HepG2 (cell line): ENCODE data around the gene SRP14. TPM values are rescaled to one million over a fixed set of nuclear protein-coding genes. Genes with fewer than 3 reads are reported as not detected.

Experiments used
- CCDC6 ChIP-seq: sonication (generic); formaldehyde crosslinking; IDR thresholded peaks from 2 replicates; pipeline ENCODE4 v1.8.1; 2022; ENCODE audit warnings: mild to moderate bottlenecking, missing genetic modification reagents, moderate library complexity
- HIVEP1 ChIP-seq: sonication (generic); formaldehyde crosslinking; IDR thresholded peaks from 2 replicates; pipeline ENCODE4 v1.4.0; 2020; ENCODE audit warnings: mild to moderate bottlenecking, missing genetic modification reagents
- KDM1A ChIP-seq: IDR thresholded peaks from 2 replicates; pipeline ENCODE4 v1.6.1; 2016; ENCODE audit warnings: missing compliant biosample characterization
- KDM5A ChIP-seq: fragments of 200-600 bp; sonication (generic); IDR thresholded peaks from 2 replicates; pipeline ENCODE4 v1.7.0; 2018; ENCODE audit warnings: antibody characterized with exemption, mild to moderate bottlenecking, low read length, borderline replicate concordance
- MAF1 ChIP-seq: sonication (generic); formaldehyde crosslinking; IDR thresholded peaks from 2 replicates; pipeline ENCODE4 v1.5.0; 2020; ENCODE audit warnings: missing genetic modification reagents, borderline replicate concordance
- POGZ ChIP-seq: sonication (generic); formaldehyde crosslinking; IDR thresholded peaks from 2 replicates; pipeline ENCODE4 v1.4.0; 2020; ENCODE audit warnings: mild to moderate bottlenecking, missing genetic modification reagents
- SMAD3 ChIP-seq: sonication (generic); formaldehyde crosslinking; IDR thresholded peaks from 2 replicates; pipeline ENCODE4 v1.4.0; 2020; ENCODE audit warnings: missing genetic modification reagents
- SNRNP70 ChIP-seq: fragments of 200-400 bp; formaldehyde crosslinking; IDR thresholded peaks from 2 replicates; pipeline ENCODE4 v1.6.1; 2017; ENCODE audit warnings: mild to moderate bottlenecking, low read depth, low read length, moderate library complexity
- THAP11 ChIP-seq: IDR thresholded peaks from 2 replicates; pipeline ENCODE4 v1.6.1; 2016; ENCODE audit warnings: missing biosample characterization, missing genetic modification reagents
- ZNF264 ChIP-seq: sonication (generic); formaldehyde crosslinking; IDR thresholded peaks from 2 replicates; pipeline ENCODE4 v1.4.0; 2020; ENCODE audit warnings: missing genetic modification reagents
- ZNF274 ChIP-seq: sonication (generic); formaldehyde crosslinking; IDR thresholded peaks from 2 replicates; pipeline ENCODE4 v1.5.1; 2020; ENCODE audit warnings: mild to moderate bottlenecking, missing genetic modification reagents
- ZNF331 ChIP-seq: sonication (generic); formaldehyde crosslinking; IDR thresholded peaks from 2 replicates; pipeline ENCODE4 v1.4.0; 2020; ENCODE audit warnings: missing genetic modification reagents
- ZNF572 ChIP-seq: sonication (generic); formaldehyde crosslinking; IDR thresholded peaks from 2 replicates; pipeline ENCODE4 v1.5.1; 2020; ENCODE audit warnings: mild to moderate bottlenecking, missing genetic modification reagents
- ZNF720 ChIP-seq: sonication (generic); formaldehyde crosslinking; IDR thresholded peaks from 2 replicates; pipeline ENCODE4 v1.4.0; 2020; ENCODE audit warnings: missing genetic modification reagents
- ZNF891 ChIP-seq: sonication (generic); formaldehyde crosslinking; IDR thresholded peaks from 2 replicates; pipeline ENCODE4 v1.5.0; 2020; ENCODE audit warnings: mild to moderate bottlenecking, missing genetic modification reagents
- polyA plus RNA-seq, 8 experiments: library from polyadenylated mRNA; depleted of rRNA in 3 of 8; stranded (reverse) in 7 of 8; unstranded in 1 of 8; fragments of >200 nt; fragmentation: Illumina TruSeq in 4 of 8; extraction: Trizol in 4 of 8; gene quantifications; 2 replicates each; pipeline versions ENCODE4 v1.2.1 to v1.2.3, GENCODE V29; 2011 to 2016; ENCODE audit warnings: low read depth in 4 of 8, missing spikeins in 1 of 8, mixed read lengths in 1 of 8; ENCODE audit not compliant: insufficient read depth in 1 of 8
- total RNA-seq, 5 experiments: library from RNA; depleted of rRNA; stranded (reverse); fragments of >200 nt; fragmentation: Illumina TruSeq; extraction: Trizol; gene quantifications; 2 replicates each; pipeline ENCODE4 v1.2.3, GENCODE V29; 2016; ENCODE audit warnings: low read depth in 1 of 5
- TF ChIP-seq, protein P1 (sequence below), 2 experiments: IDR thresholded peaks; 2 replicates each; pipeline ENCODE4 v1.6.1; 2011 to 2012; ENCODE audit warnings: low read length in 2 of 2, borderline replicate concordance in 1 of 2, low read depth in 1 of 2, mild to moderate bottlenecking in 1 of 2, moderate library complexity in 1 of 2
- TF ChIP-seq, protein P2 (sequence below), 2 experiments: sonication (generic) in 1 of 2; formaldehyde crosslinking in 1 of 2; IDR thresholded peaks; 2 replicates each; pipeline versions ENCODE4 v1.4.0 to v1.6.1; 2018 to 2020; ENCODE audit warnings: missing genetic modification reagents in 2 of 2, borderline replicate concordance in 1 of 2, low read depth in 1 of 2, mild to moderate bottlenecking in 1 of 2, missing biosample characterization in 1 of 2
- TF ChIP-seq, protein P3 (sequence below): IDR thresholded peaks from 2 replicates; pipeline ENCODE4 v1.4.0; 2020; ENCODE audit warnings: mild to moderate bottlenecking, missing genetic modification reagents
- TF ChIP-seq, protein P4 (sequence below): sonication (generic); formaldehyde crosslinking; IDR thresholded peaks from 2 replicates; pipeline ENCODE4 v1.4.0; 2020; ENCODE audit warnings: mild to moderate bottlenecking, missing genetic modification reagents

The SRP14 gene
- total and polyA plus RNA-seq, 2 of the 13 experiments (the other 11 are each of a cell fraction or from before 2014, with no cell fraction given): 208 to 356 TPM

DNA sequence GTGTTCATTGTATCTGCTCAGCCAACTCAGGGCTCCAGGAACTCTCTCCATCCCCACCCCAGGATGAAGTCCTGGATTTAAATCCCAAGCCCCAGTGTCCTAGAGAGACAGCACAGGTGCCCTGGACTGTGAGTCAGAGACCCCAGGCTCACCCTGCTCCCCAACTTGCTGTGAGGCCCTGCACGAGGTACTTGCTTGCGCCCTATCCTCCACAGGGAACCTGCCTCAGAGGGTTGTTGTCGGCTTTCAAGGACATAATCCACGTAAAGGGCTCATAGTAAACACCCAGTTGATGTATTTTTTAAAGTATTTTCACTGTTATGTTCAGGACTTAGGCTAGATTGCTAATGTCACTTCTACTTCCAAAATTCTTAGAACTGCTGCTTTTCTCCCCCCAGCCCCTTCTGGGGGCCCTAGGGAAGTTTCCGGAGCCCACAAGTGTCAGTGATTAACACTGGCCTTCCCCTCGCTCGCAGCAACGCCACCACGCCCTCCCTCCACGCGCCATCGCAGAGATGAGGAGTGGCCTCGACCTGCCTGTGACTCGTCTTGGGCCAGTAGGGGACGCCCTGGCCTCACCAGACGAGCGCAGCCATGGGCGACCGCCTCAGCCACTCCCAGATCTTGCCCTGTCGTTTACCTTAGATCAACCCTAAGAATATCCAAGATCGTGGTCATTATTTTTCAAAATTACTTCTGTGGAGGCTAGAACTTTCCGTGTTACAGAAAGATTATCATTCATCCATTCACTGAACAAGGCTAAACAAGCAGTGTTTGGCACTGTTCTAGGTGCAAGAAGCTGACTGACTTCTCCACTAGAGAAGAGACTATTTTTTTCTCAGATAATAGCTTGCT lies 6.0 kb upstream of the SRP14 start (continued):
- TF ChIP-seq, protein P1, sequence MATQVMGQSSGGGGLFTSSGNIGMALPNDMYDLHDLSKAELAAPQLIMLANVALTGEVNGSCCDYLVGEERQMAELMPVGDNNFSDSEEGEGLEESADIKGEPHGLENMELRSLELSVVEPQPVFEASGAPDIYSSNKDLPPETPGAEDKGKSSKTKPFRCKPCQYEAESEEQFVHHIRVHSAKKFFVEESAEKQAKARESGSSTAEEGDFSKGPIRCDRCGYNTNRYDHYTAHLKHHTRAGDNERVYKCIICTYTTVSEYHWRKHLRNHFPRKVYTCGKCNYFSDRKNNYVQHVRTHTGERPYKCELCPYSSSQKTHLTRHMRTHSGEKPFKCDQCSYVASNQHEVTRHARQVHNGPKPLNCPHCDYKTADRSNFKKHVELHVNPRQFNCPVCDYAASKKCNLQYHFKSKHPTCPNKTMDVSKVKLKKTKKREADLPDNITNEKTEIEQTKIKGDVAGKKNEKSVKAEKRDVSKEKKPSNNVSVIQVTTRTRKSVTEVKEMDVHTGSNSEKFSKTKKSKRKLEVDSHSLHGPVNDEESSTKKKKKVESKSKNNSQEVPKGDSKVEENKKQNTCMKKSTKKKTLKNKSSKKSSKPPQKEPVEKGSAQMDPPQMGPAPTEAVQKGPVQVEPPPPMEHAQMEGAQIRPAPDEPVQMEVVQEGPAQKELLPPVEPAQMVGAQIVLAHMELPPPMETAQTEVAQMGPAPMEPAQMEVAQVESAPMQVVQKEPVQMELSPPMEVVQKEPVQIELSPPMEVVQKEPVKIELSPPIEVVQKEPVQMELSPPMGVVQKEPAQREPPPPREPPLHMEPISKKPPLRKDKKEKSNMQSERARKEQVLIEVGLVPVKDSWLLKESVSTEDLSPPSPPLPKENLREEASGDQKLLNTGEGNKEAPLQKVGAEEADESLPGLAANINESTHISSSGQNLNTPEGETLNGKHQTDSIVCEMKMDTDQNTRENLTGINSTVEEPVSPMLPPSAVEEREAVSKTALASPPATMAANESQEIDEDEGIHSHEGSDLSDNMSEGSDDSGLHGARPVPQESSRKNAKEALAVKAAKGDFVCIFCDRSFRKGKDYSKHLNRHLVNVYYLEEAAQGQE (IDR thresholded peaks at IDR 0.05; ENCODE audit: borderline replicate concordance in 1 of 2, low read depth in 1 of 2, low read length in 2 of 2): 0 out of 4 replicates have a peak, but pooled peaks of 1 of the 2 experiments have one; percentile 4
- TF ChIP-seq SMAD3 (CRISPR knock-in tag): no peak
- TF ChIP-seq SNRNP70: no peak
- 0 out of 2 replicates have a peak, but pooled peaks have one; percentile 27 for TF ChIP-seq KDM1A (CRISPR knock-in tag)
- TF ChIP-seq ZNF572 (CRISPR knock-in tag): no peak
- no peak for TF ChIP-seq ZNF720 (CRISPR knock-in tag)
- TF ChIP-seq, protein P2, sequence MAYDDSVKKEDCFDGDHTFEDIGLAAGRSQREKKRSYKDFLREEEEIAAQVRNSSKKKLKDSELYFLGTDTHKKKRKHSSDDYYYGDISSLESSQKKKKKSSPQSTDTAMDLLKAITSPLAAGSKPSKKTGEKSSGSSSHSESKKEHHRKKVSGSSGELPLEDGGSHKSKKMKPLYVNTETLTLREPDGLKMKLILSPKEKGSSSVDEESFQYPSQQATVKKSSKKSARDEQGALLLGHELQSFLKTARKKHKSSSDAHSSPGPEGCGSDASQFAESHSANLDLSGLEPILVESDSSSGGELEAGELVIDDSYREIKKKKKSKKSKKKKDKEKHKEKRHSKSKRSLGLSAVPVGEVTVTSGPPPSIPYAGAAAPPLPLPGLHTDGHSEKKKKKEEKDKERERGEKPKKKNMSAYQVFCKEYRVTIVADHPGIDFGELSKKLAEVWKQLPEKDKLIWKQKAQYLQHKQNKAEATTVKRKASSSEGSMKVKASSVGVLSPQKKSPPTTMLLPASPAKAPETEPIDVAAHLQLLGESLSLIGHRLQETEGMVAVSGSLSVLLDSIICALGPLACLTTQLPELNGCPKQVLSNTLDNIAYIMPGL (CRISPR knock-in tag; IDR thresholded peaks at IDR 0.05; ENCODE audit: borderline replicate concordance in 1 of 2, low read depth in 1 of 2): peak; percentile 71 to 72; a peak in 3 of 4 replicates
- TF ChIP-seq THAP11: peak; percentile 86
- no peak for TF ChIP-seq ZNF264
- TF ChIP-seq HIVEP1 (CRISPR knock-in tag): 0 out of 2 replicates have a peak, but pooled peaks have one; percentile 47
- peak; percentile 46; the same call in 1 of the 2 replicates for TF ChIP-seq ZNF331 (CRISPR knock-in tag)
- TF ChIP-seq POGZ (CRISPR knock-in tag): peak; percentile 43; the same call in 1 of the 2 replicates
- TF ChIP-seq CCDC6 (CRISPR knock-in tag): no peak
- TF ChIP-seq ZNF274 (CRISPR knock-in tag): peak; percentile 56; the same call in 1 of the 2 replicates
- TF ChIP-seq KDM5A: no peak; the same call in 1 of the 2 replicates
- TF ChIP-seq MAF1: no peak; the same call in 1 of the 2 replicates
- TF ChIP-seq, protein P3, sequence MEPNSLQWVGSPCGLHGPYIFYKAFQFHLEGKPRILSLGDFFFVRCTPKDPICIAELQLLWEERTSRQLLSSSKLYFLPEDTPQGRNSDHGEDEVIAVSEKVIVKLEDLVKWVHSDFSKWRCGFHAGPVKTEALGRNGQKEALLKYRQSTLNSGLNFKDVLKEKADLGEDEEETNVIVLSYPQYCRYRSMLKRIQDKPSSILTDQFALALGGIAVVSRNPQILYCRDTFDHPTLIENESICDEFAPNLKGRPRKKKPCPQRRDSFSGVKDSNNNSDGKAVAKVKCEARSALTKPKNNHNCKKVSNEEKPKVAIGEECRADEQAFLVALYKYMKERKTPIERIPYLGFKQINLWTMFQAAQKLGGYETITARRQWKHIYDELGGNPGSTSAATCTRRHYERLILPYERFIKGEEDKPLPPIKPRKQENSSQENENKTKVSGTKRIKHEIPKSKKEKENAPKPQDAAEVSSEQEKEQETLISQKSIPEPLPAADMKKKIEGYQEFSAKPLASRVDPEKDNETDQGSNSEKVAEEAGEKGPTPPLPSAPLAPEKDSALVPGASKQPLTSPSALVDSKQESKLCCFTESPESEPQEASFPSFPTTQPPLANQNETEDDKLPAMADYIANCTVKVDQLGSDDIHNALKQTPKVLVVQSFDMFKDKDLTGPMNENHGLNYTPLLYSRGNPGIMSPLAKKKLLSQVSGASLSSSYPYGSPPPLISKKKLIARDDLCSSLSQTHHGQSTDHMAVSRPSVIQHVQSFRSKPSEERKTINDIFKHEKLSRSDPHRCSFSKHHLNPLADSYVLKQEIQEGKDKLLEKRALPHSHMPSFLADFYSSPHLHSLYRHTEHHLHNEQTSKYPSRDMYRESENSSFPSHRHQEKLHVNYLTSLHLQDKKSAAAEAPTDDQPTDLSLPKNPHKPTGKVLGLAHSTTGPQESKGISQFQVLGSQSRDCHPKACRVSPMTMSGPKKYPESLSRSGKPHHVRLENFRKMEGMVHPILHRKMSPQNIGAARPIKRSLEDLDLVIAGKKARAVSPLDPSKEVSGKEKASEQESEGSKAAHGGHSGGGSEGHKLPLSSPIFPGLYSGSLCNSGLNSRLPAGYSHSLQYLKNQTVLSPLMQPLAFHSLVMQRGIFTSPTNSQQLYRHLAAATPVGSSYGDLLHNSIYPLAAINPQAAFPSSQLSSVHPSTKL: peak; percentile 21; the same call in 1 of the 2 replicates
- TF ChIP-seq ZNF891 (CRISPR knock-in tag): 0 out of 2 replicates have a peak, but pooled peaks have one; percentile 33
- TF ChIP-seq, protein P4, sequence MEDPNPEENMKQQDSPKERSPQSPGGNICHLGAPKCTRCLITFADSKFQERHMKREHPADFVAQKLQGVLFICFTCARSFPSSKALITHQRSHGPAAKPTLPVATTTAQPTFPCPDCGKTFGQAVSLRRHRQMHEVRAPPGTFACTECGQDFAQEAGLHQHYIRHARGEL (CRISPR knock-in tag): no peak
